Panc1 (cell line): ENCODE measurements around the gene HBS1L. TPM values are rescaled to one million over a fixed set of nuclear protein-coding genes. Genes with fewer than 3 reads are reported as not detected.

Experiments used
- ATAC-seq: fragments of 200-7000 bp; cut with Tn5 transposase; 2 replicates; pipeline ENCODE4 v1.9.1; 2020; ENCODE audit warnings: mild to moderate bottlenecking, moderate library complexity
- BruUV-seq: library from RNA; stranded (reverse); fragments of 400-500 nt; replicated peaks from 2 replicates; lab custom pipeline; 2021; lab: Mats Ljungman, UMichigan
- CTCF ChIA-PET: fragments of 300-600 bp; sonication (Branson Sonifier 250); formaldehyde crosslinking; loops from one replicate; lab custom pipeline; 2022; ENCODE audit warnings: antibody characterized with exemption; lab: Charles Lee
- POLR2A ChIA-PET: fragments of 300-600 bp; sonication (Branson Sonifier 250); formaldehyde crosslinking; loops from one replicate; lab custom pipeline; 2022; ENCODE audit warnings: antibody characterized with exemption; lab: Charles Lee
- DNase-seq: peaks from one replicate; pipeline ENCODE4 v3.0.0-alpha.2; 2010; ENCODE audit warnings: low read depth, low spot score
- H3K27ac ChIP-seq: 2 replicates; pipeline ENCODE4 v1.5.1; 2011; ENCODE audit warnings: mild to moderate bottlenecking, low read length, inconsistent platforms
- H3K27me3 ChIP-seq: fragments of 200-500 bp; sonication (Bioruptor generic); 2 replicates; pipeline ENCODE4 v1.6.0; 2014; ENCODE audit warnings: low read length, inconsistent platforms; ENCODE audit not compliant: control insufficient read depth, insufficient read depth
- H3K36me3 ChIP-seq: fragments of 200-500 bp; sonication (Bioruptor generic); 2 replicates; pipeline ENCODE4 v1.5.1; 2014; ENCODE audit warnings: inconsistent platforms, mild to moderate bottlenecking, low read length, moderate library complexity; ENCODE audit not compliant: control insufficient read depth, insufficient read depth
- H3K4me1 ChIP-seq: 2 replicates; pipeline ENCODE4 v1.5.1; 2011; ENCODE audit warnings: inconsistent platforms, mild to moderate bottlenecking, low read length, moderate library complexity; ENCODE audit not compliant: control insufficient read depth, insufficient read depth
- H3K4me3 ChIP-seq, 2 experiments: 2 replicates each; pipeline ENCODE4 v1.5.1; 2011 to 2012; ENCODE audit warnings: low read depth in 2 of 2, low read length in 2 of 2, mild to moderate bottlenecking in 2 of 2, inconsistent platforms in 1 of 2, moderate library complexity in 1 of 2
- H3K9me3 ChIP-seq: fragments of 200-500 bp; sonication (Bioruptor generic); 2 replicates; pipeline ENCODE4 v1.5.1; 2014; ENCODE audit warnings: low read depth, mild to moderate bottlenecking, inconsistent platforms, low read length, moderate library complexity; ENCODE audit not compliant: control insufficient read depth, insufficient read depth
- CTCF ChIP-seq: fragments of 450-650 bp; IDR thresholded peaks from 2 replicates; pipeline ENCODE4 v1.5.1; 2017; ENCODE audit warnings: mild to moderate bottlenecking
- POLR2AphosphoS5 ChIP-seq: IDR thresholded peaks from 2 replicates; pipeline ENCODE4 v1.6.1; 2012; ENCODE audit warnings: mild to moderate bottlenecking, low read depth, low read length, moderate library complexity
- REST ChIP-seq, 2 experiments: IDR thresholded peaks; 2 replicates each; pipeline ENCODE4 v1.6.1; 2011 to 2012; ENCODE audit warnings: low read depth in 2 of 2, control low read depth in 1 of 2, low read length in 1 of 2, mild to moderate bottlenecking in 1 of 2, moderate library complexity in 1 of 2; ENCODE audit not compliant: insufficient read depth in 1 of 2
- SIN3A ChIP-seq: IDR thresholded peaks from 2 replicates; pipeline ENCODE4 v1.6.1; 2012; ENCODE audit warnings: low read depth, mild to moderate bottlenecking, low read length, moderate library complexity, borderline replicate concordance; ENCODE audit not compliant: insufficient read depth
- TCF7L2 ChIP-seq: IDR thresholded peaks from 2 replicates; pipeline ENCODE4 v1.6.1; 2011; ENCODE audit warnings: mild to moderate bottlenecking, low read depth, low read length, inconsistent platforms
- in situ Hi-C: cut with HindIII; loops from 2 replicates; pipeline ENCODE4 v1.10.0; 2016; ENCODE audit warnings: low sequenced_read_pairs, low pct_unique_long_range_greater_than_20kb
- intact Hi-C: fragments of 100-400 bp; cut with micrococcal nuclease; formaldehyde crosslinking; loops from one replicate; pipeline ENCODE4 v1.10.0; 2022; ENCODE audit not compliant: unreplicated experiment
- total RNA-seq: library from RNA; stranded (reverse); gene quantifications from one replicate; pipeline ENCODE4 v1.2.1, GENCODE V29; 2021; ENCODE audit not compliant: unreplicated experiment

Gene HBS1L
- total RNA-seq, 1 experiment from 2014 or later: 79.2 TPM

- TF ChIP-seq SIN3A (no peak), TCF7L2 (no peak), REST (IDR thresholded peaks at IDR 0.05; ENCODE audit: insufficient read depth in 1 of 2, low read depth in 2 of 2, low read length in 1 of 2) (no peak), POLR2AphosphoS5 (no peak), CTCF (no peak)
- Histone ChIP-seq H3K9me3 (no peaks in the 10 kb centered on the region), H3K27me3 (no peaks in the 10 kb centered on the region), H3K4me3 (no peak overlapping the region), H3K36me3 (peaks cover 27% of the 10 kb centered on the region), H3K4me1 (no peaks in the 10 kb centered on the region), H3K27ac (no peak overlapping the region)
- ChIA-PET POLR2A (no interaction called here), CTCF (interaction anchor here (0.7 kb wide), 1 partner anchor 21 kb away, joined by 3 read pairs; no protein-coding TSS in a partner anchor)
- no peak for DNase-seq
- in situ Hi-C loops (no loop called here), intact Hi-C loops (no loop called here)
- no peak for ATAC-seq
- BruUV-seq: no TSS peak
These were observed 21.4 kb downstream of the HBS1L start for GRCh38 chr6:135033238-135033637.

GRCh38 chr6:135030532-135031178 is 24.0 kb downstream of the HBS1L start:
- in situ Hi-C loops (no loop called here), intact Hi-C loops (no loop called here)
- H3K36me3 ChIP-seq: peaks cover 10% of the 10 kb centered on the region
- BruUV-seq: no TSS peak
- no peak overlapping the region for H3K27ac ChIP-seq
- H3K27me3 ChIP-seq: no peaks in the 10 kb centered on the region
- no peak for TF ChIP-seq POLR2AphosphoS5
- no peak for TF ChIP-seq CTCF
- no peak for TF ChIP-seq SIN3A
- no peak for TF ChIP-seq TCF7L2
- TF ChIP-seq REST (IDR thresholded peaks at IDR 0.05; ENCODE audit: insufficient read depth in 1 of 2, low read depth in 2 of 2, low read length in 1 of 2): no peak
- H3K4me1 ChIP-seq: peaks cover 2% of the 10 kb centered on the region; the same call in 1 of the 2 replicates
- no peak overlapping the region for H3K4me3 ChIP-seq
- CTCF ChIA-PET: no interaction called here
- DNase-seq (no peak), ATAC-seq (no peak)
- POLR2A ChIA-PET: no interaction called here
- H3K9me3 ChIP-seq: no peaks in the 10 kb centered on the region
